HG02678 (cell line): Measurements from ENCODE around the gene MEGF6.
"Not testable (repeated sequence)": the region's sequence is repeated elsewhere in the genome, so short reads cannot be mapped to it uniquely, and the experiment has no call there.

Experiments
- ATAC-seq: cut with Tn5 transposase; IDR thresholded peaks from one replicate; pipeline ENCODE4 v1.9.1; 2021; ENCODE audit warnings: mild to moderate bottlenecking, moderate library complexity; ENCODE audit not compliant: unreplicated experiment

MEGF6 gene

DNA sequence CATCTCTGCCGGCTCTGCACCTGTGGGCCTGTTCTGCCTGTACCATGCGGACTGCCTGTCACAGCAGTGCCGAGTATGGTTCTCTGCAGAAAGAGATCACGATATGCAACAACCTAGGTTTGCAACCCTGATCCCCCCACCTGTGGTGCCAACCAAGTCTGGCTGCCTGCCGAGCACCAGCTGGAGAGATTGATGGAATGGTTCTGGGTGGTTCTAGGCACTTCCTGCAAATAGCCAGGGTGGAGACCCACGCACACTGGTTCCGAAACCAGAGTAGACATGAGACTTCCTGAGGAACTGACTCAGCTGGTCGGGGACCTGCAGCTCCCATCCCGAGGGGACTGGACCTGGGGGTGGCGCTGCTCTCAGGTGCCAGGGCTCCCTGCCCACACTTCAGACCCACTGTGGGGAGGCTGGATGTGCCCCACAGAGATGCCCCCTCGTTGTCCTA lies 18.9 kb upstream of the MEGF6 start:
- ATAC-seq, result no peak

- ATAC-seq, result no peak
These were observed 18.4 kb upstream of the MEGF6 start for GRCh38 chr1:3629561-3630160.

GRCh38 chr1:3628445-3628844 lies 17.1 kb upstream of the MEGF6 start:
- ATAC-seq, result no peak

GRCh38 chr1:3627515-3628253 lies 16.4 kb upstream of the MEGF6 start:
- ATAC-seq, result no peak

DNA sequence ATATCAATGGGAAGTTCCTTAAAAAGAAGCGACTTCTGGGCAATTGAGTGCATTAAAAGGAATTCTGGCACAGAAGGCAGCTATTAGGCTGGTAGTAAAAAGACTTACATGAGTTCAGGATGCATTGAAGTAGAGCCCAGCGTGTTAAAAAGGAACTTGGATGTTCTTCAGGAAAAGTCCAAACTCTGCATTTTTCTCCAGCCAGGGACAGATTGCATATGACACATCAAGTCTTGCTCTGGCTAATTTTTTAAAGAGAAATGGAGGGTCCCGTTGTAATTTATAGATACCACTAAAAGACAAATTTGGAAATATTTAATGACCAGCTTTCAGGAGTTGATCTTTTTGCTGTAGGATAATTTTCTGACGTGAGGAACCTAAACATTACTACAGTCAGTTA lies 14.7 kb upstream of the MEGF6 start:
- ATAC-seq, result no peak

GRCh38 chr1:3625151-3625907 lies 14.0 kb upstream of the MEGF6 start:
- ATAC-seq, result peak; percentile 15

DNA sequence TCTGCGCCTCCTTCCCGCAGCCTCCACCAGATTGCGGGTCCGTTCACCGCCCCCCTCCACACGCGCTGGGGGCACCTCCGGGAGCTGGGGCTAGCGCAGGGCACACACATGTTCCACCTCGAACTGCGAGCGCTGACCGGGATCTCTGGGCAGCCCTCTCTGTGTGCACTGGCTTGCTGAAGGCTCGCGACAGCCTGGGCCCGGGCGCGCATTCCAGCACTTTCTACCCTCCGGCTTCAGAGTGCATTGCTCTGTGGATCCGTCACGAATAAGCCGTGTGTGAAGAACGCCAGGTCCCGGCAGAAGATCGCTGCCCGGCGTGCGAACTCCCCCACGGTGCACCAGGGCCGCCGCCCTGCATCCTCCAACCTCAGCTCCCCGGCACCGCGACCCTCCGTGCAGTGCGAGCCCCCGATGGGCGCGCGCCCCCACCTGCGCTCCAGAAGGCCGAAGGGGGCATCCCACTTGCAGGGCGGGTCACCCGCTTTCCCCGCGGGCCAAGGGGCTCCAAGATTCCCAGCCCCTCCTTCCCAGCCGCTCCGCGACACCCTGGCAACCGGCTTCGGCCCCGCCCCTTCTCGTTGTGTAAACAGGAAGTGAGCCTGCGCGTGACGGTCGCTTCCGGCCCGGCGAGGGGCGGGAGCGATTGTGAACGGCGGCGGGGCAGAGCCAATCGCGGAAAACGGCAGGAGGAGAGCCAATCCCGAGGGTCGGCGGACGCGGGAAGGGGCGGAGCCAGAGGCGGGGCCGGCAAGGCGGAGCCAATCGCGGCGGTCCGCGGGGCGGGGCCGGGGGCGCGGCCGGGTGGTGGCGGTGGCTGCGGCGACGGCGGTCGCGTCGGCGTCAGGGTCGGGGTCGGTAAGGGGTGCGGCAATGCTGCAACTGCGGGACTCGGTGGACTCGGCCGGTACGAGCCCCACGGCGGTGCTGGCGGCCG lies 13.2 kb upstream of the MEGF6 start, which contains the start of gene TPRG1L:
Gene TPRG1L, plus strand, starts transcription at position 816 of the 937 bp plus-strand sequence. Its CDS starts 58 bp downstream, at position 874.
- ATAC-seq, result peak; percentile 94

- no peak for ATAC-seq
These were observed 12.3 kb upstream of the MEGF6 start for GRCh38 chr1:3623441-3624199.

DNA sequence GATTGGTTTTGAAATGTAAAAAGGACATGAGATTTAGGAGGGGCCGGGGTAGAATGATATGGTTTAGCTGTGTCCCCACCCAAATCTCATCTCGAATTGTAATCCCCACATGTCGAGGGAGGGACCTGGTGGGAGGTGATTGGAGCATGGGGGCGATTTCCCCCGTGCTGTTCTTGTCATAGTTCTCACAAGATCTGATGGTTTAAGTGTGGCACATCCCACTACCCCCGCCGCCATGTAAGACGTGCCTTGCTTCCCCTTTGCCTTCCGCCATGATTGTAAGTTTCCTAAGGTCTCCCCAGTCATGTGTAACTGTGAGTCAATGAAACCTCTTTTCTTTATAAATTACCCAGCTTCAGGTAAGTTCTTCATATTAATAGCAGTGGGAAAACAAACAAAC lies 10.8 kb upstream of the MEGF6 start:
- ATAC-seq, result not testable (repeated sequence)

DNA sequence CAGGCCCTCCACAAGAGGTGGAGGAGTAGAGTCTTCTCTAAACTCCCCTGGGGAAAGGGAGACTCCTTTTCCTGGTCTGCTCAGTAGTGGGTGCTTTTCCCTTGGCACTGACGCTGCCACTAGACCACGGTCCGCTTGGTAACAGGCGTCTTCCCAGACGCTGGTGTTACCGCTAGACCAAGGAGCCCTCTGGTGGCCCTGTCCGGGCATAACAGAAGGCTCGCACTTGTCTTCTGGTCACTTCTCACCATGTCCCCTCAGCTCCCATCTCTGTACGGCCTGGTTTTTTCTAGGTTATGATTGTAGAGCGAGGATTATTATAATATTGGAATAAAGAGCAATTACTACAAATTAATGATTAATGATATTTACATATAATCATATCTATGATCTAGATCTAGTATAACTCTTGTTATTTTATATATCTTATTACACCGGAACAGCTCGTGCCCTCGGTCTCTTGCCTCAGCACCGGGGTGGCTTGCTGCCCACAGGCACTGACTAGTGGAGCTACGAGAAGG lies 9.9 kb upstream of the MEGF6 start:
- ATAC-seq, result not testable (repeated sequence)

GRCh38 chr1:3620708-3621107 lies 9.4 kb upstream of the MEGF6 start:
- no peak for ATAC-seq

DNA sequence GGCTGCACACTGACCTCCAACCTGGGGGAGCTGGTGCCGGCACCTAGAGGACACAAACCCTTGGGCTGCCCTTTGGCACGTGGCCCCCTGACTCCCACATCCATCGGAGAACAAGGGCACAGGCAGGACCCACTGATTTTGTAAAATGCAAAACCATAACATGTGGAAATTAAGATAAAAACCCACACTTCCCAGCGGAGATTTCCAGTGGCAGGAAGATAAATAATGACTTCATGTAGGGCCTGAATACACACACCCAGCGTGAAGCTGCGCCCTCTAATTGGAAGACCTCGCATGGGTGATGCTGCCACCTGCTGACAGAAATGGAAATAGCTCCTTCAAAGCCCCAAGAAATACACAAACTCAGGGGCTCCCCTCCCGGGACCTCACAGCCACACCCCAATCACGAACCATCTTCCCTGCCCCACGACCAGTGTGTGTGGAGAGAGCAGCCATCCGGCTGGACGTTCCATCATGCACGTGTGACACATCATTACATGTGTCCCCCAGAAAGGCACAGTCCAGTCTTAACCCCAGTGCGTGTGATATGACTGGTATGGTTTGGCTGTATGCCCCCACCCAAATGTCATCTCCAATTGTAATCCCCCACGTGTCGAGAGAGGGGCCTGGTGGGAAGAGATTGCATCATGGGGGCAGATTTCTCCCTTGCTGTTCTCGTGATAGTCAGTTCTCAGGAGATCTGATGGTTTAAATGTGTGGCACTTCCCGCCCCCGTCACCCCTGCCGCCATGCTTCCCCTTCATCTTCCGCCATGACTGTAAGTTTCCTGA lies 7.8 kb upstream of the MEGF6 start:
- ATAC-seq, result no peak

GRCh38 chr1:3618531-3618880 lies 7.2 kb upstream of the MEGF6 start:
- no peak for ATAC-seq

DNA sequence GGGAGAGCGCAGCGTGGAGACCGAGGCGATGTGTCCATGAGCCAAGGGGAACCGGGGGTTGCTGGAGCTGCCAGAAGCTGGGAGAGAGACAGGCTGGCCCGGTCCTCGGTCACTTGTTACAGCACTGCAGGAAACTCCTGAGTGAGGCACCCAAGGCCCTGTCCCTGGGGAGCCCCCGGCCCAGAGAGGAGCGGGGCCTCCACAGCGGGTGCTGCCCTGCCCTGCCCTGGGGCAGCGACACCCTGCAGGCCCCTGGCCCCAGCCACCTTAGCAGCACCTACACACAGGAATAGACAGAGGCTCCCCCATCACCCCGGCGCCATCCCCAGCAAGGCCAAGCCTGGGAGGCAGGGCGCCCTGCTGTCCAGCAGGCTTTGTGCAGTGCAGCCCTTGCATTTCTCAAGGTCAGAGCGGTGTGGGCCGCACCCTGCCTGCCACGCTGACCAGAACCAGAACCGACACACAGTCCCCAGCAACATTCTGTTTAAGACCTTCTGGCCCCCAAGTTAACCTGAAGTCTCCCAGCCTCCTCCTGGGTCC lies 6.6 kb upstream of the MEGF6 start:
- ATAC-seq, result no peak

DNA sequence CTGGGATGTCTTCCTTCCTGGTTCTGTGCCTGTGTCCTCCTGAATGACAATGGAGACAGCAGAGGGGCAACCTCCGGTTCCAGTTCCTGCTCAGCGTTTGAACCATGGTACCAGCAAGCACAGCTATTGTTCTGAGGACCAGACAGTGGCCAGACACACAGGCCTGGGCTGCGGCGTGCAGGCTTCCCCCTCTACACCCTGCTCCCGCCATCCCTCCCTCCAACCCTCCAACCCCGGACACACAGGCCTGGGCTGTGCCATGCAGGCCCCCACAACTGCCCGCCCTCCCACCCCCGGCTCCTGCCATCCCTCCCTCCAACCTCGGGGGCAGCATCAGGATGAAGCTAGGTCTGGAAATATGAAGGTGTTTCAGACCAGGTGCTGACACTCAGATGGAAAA lies 5.6 kb upstream of the MEGF6 start:
- no peak for ATAC-seq

DNA sequence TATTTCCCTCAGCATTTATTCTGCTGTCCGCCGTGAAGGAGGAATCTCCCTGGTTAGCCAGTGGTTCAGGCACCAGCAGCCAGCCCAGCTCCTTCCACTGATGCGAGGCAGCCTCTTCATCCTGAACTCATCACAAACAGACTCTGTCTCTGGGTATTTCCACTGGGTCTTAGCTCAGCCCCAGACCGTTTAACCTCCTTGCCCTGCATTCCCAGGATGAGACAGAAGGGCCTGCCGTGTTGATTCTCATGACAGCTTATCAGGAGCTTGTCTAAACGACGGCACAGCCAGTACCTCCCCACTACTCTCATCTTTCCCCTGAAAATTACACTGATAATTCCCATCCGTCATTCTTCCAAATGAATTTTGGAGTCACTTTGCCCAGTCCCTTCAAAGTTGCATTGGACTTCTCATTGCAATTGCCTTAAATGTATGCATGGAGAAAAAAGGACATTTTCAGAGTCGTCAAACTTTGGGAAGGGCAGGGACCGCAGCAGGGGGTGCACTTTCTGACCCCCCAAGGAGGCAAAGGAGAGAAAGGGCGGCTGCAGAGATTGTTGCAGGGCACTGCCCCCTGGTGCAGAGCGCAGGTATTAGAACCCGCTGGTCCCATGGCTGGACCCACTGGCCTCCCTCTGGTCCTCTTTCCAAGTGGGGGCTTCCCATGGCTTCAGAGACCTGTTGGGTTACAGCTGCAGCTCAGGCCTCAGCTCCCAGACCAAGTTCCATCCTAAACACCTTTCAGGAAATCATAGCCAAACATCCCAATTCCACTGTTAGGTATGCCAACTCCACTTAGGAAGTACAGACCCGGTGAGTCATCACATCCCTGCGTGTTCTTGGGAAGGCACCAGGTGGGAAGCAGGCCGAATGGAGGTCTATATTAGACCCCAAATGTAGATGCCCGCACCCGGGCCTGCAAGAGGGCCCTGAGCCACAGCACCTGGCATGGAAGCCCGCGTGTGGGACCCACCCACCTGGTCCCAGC lies 3.7 kb upstream of the MEGF6 start:
- ATAC-seq, result no peak

- ATAC-seq, result no peak
These were observed 815 bp upstream of the MEGF6 start for GRCh38 chr1:3612123-3612522.
